Cardiac muscle cell (in vitro differentiated cells and primary cell): ENCODE results near the gene MSANTD2. TPM values are rescaled to one million over a fixed set of nuclear protein-coding genes. Genes with fewer than 3 reads are reported as not detected.

Experiments used
- DNase-seq, 2 donors: peaks; one replicate each; pipeline versions ENCODE4 v3.0.0 to v3.0.0-alpha.2; 2010 to 2017; ENCODE audit warnings: low read depth in 1 of 2, low spot score in 1 of 2
- H3K27ac ChIP-seq: fragments of 200-600 bp; sonication (generic); 2 replicates; pipeline ENCODE4 v1.5.1; 2016
- H3K27me3 ChIP-seq: fragments of 200-600 bp; sonication (generic); 2 replicates; pipeline ENCODE4 v1.6.0; 2016; ENCODE audit warnings: control low read depth
- H3K36me3 ChIP-seq: fragments of 200-600 bp; sonication (generic); 2 replicates; pipeline ENCODE4 v1.5.1; 2016; ENCODE audit warnings: control low read depth
- H3K4me1 ChIP-seq: fragments of 200-600 bp; sonication (generic); 2 replicates; pipeline ENCODE4 v1.8.1; 2017; ENCODE audit warnings: low read depth, mild to moderate bottlenecking, mixed run types
- H3K4me3 ChIP-seq: fragments of 200-600 bp; sonication (generic); 2 replicates; pipeline ENCODE4 v1.5.1; 2016; ENCODE audit warnings: mild to moderate bottlenecking
- H3K9me3 ChIP-seq: fragments of 200-600 bp; sonication (generic); 2 replicates; pipeline ENCODE4 v1.5.1; 2017; ENCODE audit warnings: low read depth, mild to moderate bottlenecking, control low read depth
- CTCF ChIP-seq: IDR thresholded peaks from 2 replicates; pipeline ENCODE4 v1.5.1; 2012; ENCODE audit warnings: low read depth, mild to moderate bottlenecking, low read length
- polyA plus RNA-seq: library from polyadenylated mRNA; unstranded; fragments of >200 nt; fragmentation: Nextera tagmentation; extraction: Ambion mirVana; gene quantifications from 2 replicates; pipeline ENCODE4 v1.2.1, GENCODE V29; 2016
- total RNA-seq: library from RNA; depleted of rRNA; stranded (reverse); fragments of >200 nt; gene quantifications from 2 replicates; pipeline ENCODE4 v1.2.3, GENCODE V29; 2016

The MSANTD2 gene
- total and polyA plus RNA-seq, 2 experiments from 2014 or later = 7.8 to 18.0 TPM

- Histone ChIP-seq H3K4me1 (no peaks in the 10 kb centered on the region), H3K27ac (no peak overlapping the region), H3K36me3 (no peaks in the 10 kb centered on the region), H3K27me3 (peaks cover 90% of the 10 kb centered on the region), H3K9me3 (no peaks in the 10 kb centered on the region), H3K4me3 (peak overlapping the region; percentile 41)
- DNase-seq = no peak
- TF ChIP-seq CTCF = no peak
Observed at GRCh38 chr11:124838805-124839127, 38.6 kb upstream of the MSANTD2 start.

- Histone ChIP-seq H3K36me3 (no peaks in the 10 kb centered on the region), H3K27ac (no peak overlapping the region), H3K27me3 (peaks cover 86% of the 10 kb centered on the region), H3K4me3 (no peak overlapping the region), H3K4me1 (no peaks in the 10 kb centered on the region), H3K9me3 (no peaks in the 10 kb centered on the region)
- peak; percentile 73 for TF ChIP-seq CTCF
- peak; percentile 73 to 90 for DNase-seq
Observed at GRCh38 chr11:124837491-124837856, 37.3 kb upstream of the MSANTD2 start.

GRCh38 chr11:124835918-124836317 lies 35.7 kb upstream of the MSANTD2 start:
- no peak for TF ChIP-seq CTCF
- H3K27ac ChIP-seq = no peak overlapping the region

GRCh38 chr11:124834526-124835180 lies 34.4 kb upstream of the MSANTD2 start:
- no peaks in the 10 kb centered on the region for H3K4me1 ChIP-seq
- no peak overlapping the region for H3K4me3 ChIP-seq
- H3K36me3 ChIP-seq = no peaks in the 10 kb centered on the region
- peaks cover 73% of the 10 kb centered on the region for H3K27me3 ChIP-seq
- H3K27ac ChIP-seq = no peak overlapping the region
- no peak for DNase-seq
- no peak for TF ChIP-seq CTCF
- H3K9me3 ChIP-seq = no peaks in the 10 kb centered on the region

More at GRCh38 chr11:124835918-124836317, 35.7 kb upstream of the MSANTD2 start:
- Histone ChIP-seq H3K4me1 (no peaks in the 10 kb centered on the region), H3K36me3 (no peaks in the 10 kb centered on the region), H3K27me3 (peaks cover 80% of the 10 kb centered on the region), H3K4me3 (no peak overlapping the region), H3K9me3 (no peaks in the 10 kb centered on the region)
- DNase-seq = no peak

GRCh38 chr11:124832571-124832970 lies 32.4 kb upstream of the MSANTD2 start:
- no peaks in the 10 kb centered on the region for H3K9me3 ChIP-seq
- H3K27ac ChIP-seq = no peak overlapping the region
- H3K27me3 ChIP-seq = peaks cover 54% of the 10 kb centered on the region
- H3K4me1 ChIP-seq = no peaks in the 10 kb centered on the region
- H3K4me3 ChIP-seq = no peak overlapping the region
- TF ChIP-seq CTCF = no peak
- no peaks in the 10 kb centered on the region for H3K36me3 ChIP-seq
- no peak for DNase-seq
